ENCODE results near the gene FOXA2. TPM values are rescaled to one million over a fixed set of nuclear protein-coding genes. Genes with fewer than 3 reads are reported as not detected.
A peak's percentile ranks its signal among the peaks of the same experiment; 100 is the strongest.
"Not testable (repeated sequence)": the region's sequence is repeated elsewhere in the genome, so short reads cannot be mapped to it uniquely, and the experiment has no call there.

FOXA2 gene
- polyA plus RNA-seq, 6 donors from 2014 or later = not detected

DNA sequence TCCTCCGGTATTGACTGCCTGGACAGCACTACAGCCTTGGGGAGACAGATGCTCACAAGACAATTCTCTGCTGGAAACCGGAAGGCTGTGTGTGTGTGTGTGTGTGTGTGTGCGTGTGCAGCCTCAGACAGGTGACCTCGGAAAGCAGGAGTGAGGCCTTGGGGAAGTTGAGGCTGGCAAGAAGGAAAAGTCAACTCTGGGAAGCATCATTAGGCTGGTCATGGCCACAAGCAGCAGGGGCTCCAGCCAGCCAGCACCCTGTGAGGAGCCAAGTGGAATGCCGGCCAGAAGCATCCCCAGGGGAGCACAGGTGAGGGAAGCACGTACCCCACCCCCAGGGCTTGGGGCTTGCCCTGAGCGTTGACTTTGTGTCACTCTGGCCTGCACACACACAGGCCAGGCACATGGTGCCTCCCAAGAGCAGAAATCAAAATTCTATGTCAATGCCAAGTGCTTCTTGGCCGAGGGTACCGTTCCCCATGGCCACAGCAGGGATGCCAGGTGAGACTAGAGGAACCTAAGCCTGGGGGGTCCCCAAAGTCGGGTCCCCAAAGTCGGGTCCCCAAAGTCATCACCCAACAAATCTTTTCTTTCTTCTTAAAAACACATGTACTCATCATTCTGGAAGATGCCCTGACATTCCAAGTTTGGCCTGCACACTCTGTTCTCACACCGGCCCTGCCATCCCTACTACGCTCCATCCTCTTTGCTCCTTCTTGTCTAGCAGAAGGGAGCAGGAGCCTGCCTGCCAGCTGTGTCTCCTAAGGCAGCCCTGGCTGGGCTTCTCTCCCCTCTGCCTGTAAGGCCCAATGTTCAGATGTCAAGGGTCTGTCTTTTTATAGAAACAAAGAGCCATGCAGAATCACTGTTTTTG is 26.7 kb downstream of the FOXA2 start:
- ATAC-seq (ENCODE audit: low read depth in 2 of 2) (no peak), DNase-seq (no peak)
- H3K27ac Mint-ChIP-seq = no peak overlapping the region
- H3K9me3 Mint-ChIP-seq = peaks cover 0 to 12% (median 2%) of the 10 kb centered on the region in 7 donors
- H3K27me3 Mint-ChIP-seq = peaks cover 67 to 89% (median 75%) of the 10 kb centered on the region in 3 donors
- H3K4me1 Mint-ChIP-seq = no peaks in the 10 kb centered on the region
- H3K4me3 Mint-ChIP-seq = peak overlapping the region in 2 of 8 donors; percentile 45 to 83
- peaks cover 0 to 5% of the 10 kb centered on the region in 2 donors for H3K36me3 Mint-ChIP-seq

DNA sequence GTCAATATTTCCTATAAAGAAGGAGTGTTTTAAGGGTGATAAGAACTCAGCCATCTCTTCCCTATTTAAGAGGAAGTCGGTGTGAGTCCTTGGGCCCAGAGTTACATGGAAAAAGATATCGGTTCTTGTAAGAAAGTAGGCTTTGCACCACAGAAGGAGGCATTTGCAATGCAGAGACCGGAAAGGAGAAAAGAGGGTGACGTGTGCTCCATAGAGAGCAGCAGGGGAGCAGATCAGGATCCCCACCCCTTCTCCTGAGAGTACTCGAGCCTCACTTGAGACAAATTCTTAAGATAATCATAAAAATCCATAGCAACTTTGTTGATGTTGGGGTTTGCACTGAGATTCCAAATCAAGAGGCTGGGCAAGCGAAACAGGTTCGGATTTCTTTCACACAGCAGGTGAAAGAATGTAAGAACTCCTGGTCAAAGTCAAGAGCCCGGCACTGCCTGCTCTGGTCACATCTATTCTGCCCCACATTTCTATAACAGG is 27.8 kb downstream of the FOXA2 start:
- H3K4me1 Mint-ChIP-seq = no peaks in the 10 kb centered on the region
- ATAC-seq (ENCODE audit: low read depth in 2 of 2) = no peak
- H3K27me3 Mint-ChIP-seq = peaks cover 61 to 84% (median 71%) of the 10 kb centered on the region in 3 donors
- peaks cover 0 to 12% (median 2%) of the 10 kb centered on the region in 7 donors for H3K9me3 Mint-ChIP-seq
- peaks cover 0 to 5% of the 10 kb centered on the region in 2 donors for H3K36me3 Mint-ChIP-seq
- no peak overlapping the region for H3K27ac Mint-ChIP-seq
- no peak overlapping the region for H3K4me3 Mint-ChIP-seq
- DNase-seq = no peak

DNA sequence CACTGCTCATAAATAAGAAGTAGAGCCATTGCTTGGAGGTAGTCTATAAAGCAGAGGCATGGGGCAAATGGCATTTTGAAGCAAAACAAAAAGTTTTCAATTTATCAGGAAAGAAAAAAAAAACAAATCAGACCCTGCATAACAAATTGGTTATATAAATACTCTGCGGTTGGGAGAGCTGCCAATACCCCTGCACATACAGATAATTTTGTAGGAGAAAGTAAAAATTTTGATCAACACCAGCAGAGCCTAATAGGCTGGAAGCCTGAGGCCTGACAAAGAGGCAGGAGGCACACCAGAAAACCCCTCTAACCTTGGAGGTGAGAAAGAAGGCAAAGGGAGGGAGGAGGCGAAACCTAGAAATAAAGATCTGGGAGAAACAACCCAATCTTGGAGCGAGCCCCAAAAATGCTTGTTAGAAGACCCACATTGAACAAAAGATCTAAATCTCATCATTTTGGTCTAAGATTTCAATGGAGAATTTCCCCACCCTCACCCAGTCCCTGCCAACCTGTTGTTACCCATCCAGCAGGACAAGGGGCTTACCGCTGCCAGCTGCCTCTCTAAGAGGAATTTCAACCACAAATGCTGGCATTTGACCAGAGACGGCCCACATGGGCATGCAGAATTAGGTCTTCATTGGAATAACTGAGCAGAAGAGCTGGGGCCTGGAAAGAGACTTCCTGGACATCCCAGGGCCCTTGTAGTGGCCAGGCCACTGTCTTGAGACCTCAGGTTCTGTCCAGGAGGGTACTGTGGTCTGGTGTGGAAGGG is 28.4 kb downstream of the FOXA2 start:
- DNase-seq = no peak
- H3K9me3 Mint-ChIP-seq = peaks cover 0 to 12% (median 2%) of the 10 kb centered on the region in 7 donors
- H3K27ac Mint-ChIP-seq = no peak overlapping the region
- no peak overlapping the region for H3K4me3 Mint-ChIP-seq
- no peaks in the 10 kb centered on the region for H3K4me1 Mint-ChIP-seq
- H3K36me3 Mint-ChIP-seq = peaks cover 0 to 5% of the 10 kb centered on the region in 2 donors
- peaks cover 59 to 85% (median 67%) of the 10 kb centered on the region in 3 donors for H3K27me3 Mint-ChIP-seq
- ATAC-seq (ENCODE audit: low read depth in 2 of 2) = no peak

DNA sequence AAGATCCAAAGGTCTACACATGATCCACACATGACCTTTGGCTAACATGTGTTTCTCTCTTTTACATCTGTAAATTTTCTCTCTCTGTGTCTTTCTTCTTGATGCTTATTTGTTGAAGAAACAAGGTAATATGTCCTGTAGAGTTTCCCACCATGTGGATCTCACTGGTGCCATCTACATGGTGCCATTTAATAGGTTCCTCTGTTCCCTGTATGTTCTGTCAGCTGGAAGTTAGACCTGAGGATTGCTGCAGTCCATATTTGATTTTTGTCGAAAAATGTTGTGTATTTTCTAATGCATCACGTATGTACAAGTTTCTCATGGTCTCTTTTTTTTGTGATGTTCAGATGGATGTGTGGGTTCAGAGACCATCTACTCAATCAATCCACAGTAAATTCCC is 30.0 kb downstream of the FOXA2 start:
- DNase-seq = no peak
- Mint-ChIP-seq H3K27me3 (peaks cover 56 to 73% (median 62%) of the 10 kb centered on the region in 3 donors), H3K9me3 (peaks cover 0 to 19% (median 6%) of the 10 kb centered on the region in 7 donors), H3K4me1 (no peaks in the 10 kb centered on the region), H3K36me3 (peaks cover 0 to 5% of the 10 kb centered on the region in 2 donors), H3K27ac (no peak overlapping the region), H3K4me3 (no peak overlapping the region)
- ATAC-seq (ENCODE audit: low read depth in 2 of 2) = no peak

DNA sequence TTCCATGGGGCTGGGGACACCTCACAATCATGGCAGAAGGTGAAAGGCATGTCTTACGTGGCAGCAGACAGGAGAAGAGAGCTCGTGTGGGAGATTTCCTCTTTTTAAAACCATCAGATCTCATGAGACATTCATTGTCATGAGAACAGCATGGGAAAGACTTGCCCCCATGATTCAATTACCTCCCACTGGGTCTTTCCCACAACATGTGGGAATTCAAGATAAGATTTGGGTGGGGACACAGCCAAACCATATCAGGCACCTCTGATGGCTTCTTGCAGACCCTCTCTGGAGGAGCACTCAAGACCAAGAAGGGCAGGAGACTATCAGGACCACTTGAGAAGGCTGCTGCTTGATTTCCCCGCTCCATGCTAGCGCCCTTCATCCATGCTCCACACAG is 33.9 kb downstream of the FOXA2 start:
- H3K4me3 Mint-ChIP-seq; ATAC-seq (ENCODE audit: low read depth in 2 of 2); H3K36me3 Mint-ChIP-seq; H3K27ac Mint-ChIP-seq; H3K4me1 Mint-ChIP-seq; DNase-seq: not testable (repeated sequence)
- H3K9me3 Mint-ChIP-seq = peaks cover 0 to 25% (median 6%) of the 10 kb centered on the region in 7 donors
- H3K27me3 Mint-ChIP-seq = peaks cover 39 to 56% (median 55%) of the 10 kb centered on the region in 3 donors

DNA sequence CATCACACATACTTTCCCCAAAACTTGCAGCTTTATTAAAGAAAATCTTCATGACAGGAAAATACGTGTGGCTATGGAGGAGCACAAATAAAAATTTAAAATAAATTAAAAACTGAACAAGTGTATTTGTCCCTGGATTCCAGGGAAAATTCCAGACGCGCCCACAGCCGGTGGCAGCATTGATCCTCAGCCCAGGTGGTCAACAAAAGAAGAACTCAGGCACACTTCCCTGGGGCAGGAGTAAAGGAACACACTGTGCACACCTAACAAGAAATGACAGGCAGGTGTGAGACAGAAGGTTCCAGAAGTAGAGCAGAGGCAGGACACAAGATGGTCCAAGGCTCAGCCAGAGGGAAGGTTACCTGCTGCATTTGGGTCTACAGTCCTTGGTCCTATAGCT is 36.3 kb downstream of the FOXA2 start:
- Mint-ChIP-seq H3K27me3 (peaks cover 34 to 49% (median 49%) of the 10 kb centered on the region in 3 donors), H3K4me1 (no peaks in the 10 kb centered on the region), H3K9me3 (peaks cover 0 to 19% (median 6%) of the 10 kb centered on the region in 7 donors), H3K27ac (no peak overlapping the region), H3K36me3 (peaks cover 0 to 1% of the 10 kb centered on the region in 2 donors), H3K4me3 (no peak overlapping the region)
- DNase-seq (no peak), ATAC-seq (ENCODE audit: low read depth in 2 of 2) (no peak)

DNA sequence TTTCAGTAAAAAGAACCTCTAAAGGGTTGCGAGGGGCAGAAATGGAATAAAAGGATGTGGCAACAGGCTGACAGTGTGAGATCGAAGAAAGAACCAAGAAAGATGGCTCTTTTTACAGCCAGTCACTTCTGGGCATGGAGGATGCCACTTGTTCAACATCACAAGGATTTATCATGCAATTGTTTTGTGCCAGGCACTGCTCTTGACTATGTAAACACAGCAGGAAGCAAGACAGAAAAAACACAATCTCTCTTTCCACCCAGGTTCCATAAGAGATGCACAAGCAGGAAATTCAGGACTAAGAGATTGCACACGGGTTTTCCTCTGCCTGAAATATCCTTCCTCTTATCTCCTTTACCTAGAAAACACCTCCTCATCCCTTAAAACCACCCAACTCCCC is 38.0 kb downstream of the FOXA2 start:
- Mint-ChIP-seq H3K27me3 (peaks cover 38 to 48% (median 39%) of the 10 kb centered on the region in 3 donors), H3K36me3 (no peaks in the 10 kb centered on the region), H3K4me1 (no peaks in the 10 kb centered on the region), H3K9me3 (peaks cover 0 to 19% (median 5%) of the 10 kb centered on the region in 7 donors), H3K4me3 (no peak overlapping the region), H3K27ac (no peak overlapping the region)
- ATAC-seq (ENCODE audit: low read depth in 2 of 2) (no peak), DNase-seq (no peak)

DNA sequence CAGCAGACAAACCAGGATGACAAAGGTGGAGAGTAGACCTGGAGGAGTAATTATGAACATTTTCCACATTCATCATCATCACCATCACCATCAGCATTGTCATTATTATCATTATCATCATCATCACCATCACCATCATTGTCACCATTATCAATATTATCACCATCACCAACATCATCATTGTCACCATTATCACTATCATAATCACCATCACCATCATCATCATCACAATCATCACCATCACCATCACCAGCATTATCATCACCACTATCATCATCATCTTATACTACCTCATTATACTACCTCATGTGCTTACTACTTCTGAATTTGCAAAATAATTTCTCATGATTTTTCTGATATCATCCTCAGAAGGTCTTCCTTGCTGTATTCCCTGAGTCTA is 39.3 kb downstream of the FOXA2 start:
- peaks cover 0 to 17% (median 3%) of the 10 kb centered on the region in 7 donors for H3K9me3 Mint-ChIP-seq
- DNase-seq (no peak), ATAC-seq (ENCODE audit: low read depth in 2 of 2) (no peak)
- H3K36me3 Mint-ChIP-seq = no peaks in the 10 kb centered on the region
- H3K27me3 Mint-ChIP-seq = peaks cover 29 to 41% (median 37%) of the 10 kb centered on the region in 3 donors
- no peak overlapping the region for H3K4me3 Mint-ChIP-seq
- no peaks in the 10 kb centered on the region for H3K4me1 Mint-ChIP-seq
- H3K27ac Mint-ChIP-seq = no peak overlapping the region

DNA sequence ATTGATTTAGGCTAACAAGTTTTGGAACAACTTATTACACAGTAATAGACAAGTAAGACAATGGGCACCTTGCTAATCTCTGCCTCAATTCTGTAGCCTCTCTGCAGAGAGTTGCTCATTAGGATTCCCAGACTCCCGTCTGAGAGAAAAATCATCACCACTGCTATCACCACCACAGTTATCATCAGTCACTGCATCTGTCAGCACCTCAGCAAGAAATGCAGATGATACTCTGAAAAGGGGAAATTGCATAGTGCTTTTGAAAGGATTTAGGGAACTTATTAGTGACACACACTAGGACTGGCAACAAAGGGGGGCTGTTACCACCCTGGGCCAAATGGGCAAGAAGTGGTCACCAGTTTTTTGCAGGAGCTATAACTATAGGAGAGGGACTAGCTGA is 39.9 kb downstream of the FOXA2 start:
- ATAC-seq (ENCODE audit: low read depth in 2 of 2) = no peak
- Mint-ChIP-seq H3K27ac (no peak overlapping the region), H3K36me3 (no peaks in the 10 kb centered on the region)

DNA sequence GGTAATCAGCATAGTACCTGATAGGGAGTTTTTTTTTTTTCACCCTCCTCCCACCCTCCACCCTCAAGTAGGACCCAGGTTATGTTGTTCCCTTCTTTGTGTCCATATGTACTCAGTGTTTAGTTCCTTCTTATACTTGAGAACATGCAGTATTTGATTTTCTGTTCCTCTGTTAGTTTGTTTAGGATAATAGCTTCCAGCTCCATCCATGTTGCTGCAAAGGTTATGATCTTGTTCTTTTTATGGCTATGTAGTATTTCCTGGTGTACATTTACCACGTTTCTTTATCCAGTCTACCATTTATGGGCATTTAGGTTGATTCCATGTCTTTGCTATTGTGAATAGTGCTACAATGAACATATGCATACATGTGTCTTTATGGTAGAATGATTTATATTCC is 41.9 kb downstream of the FOXA2 start:
- Mint-ChIP-seq H3K9me3 (peaks cover 0 to 6% (median 0%) of the 10 kb centered on the region in 7 donors), H3K36me3 (no peaks in the 10 kb centered on the region), H3K4me3 (no peak overlapping the region)

More for the DNA sequence above, 39.9 kb downstream of the FOXA2 start:
- no peak for DNase-seq
- Mint-ChIP-seq H3K4me3 (no peak overlapping the region), H3K9me3 (peaks cover 0 to 13% (median 0%) of the 10 kb centered on the region in 7 donors), H3K27me3 (peaks cover 27 to 41% (median 37%) of the 10 kb centered on the region in 3 donors), H3K4me1 (no peaks in the 10 kb centered on the region)

DNA sequence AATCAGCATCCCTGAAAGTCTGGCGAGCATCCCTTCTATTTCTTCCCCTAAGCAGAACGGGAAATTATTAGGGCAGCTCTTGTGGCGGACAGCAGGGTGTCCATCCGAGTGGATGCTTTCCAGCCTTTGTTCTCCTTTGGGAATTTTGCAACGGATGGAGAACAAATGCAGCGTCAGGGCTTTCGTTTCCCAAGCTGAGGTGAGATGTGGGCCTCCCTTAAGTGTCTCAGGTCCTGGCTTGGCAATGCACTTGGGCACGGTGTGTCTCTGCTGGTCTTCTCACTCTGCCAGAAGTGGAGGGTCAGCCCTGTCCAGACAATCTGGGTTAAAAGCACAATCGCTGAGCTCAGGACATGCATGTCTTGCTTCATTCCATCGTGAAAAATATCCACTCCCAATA is 43.5 kb downstream of the FOXA2 start:
- H3K9me3 Mint-ChIP-seq = peaks cover 0 to 6% (median 0%) of the 10 kb centered on the region in 7 donors
- H3K36me3 Mint-ChIP-seq = no peaks in the 10 kb centered on the region
- no peak overlapping the region for H3K27ac Mint-ChIP-seq
- H3K4me3 Mint-ChIP-seq = no peak overlapping the region
- DNase-seq (no peak), ATAC-seq (ENCODE audit: low read depth in 2 of 2) (no peak)
- H3K4me1 Mint-ChIP-seq = no peaks in the 10 kb centered on the region
- peaks cover 21 to 34% (median 30%) of the 10 kb centered on the region in 3 donors for H3K27me3 Mint-ChIP-seq

More for the DNA sequence above, 41.9 kb downstream of the FOXA2 start:
- no peak for DNase-seq
- ATAC-seq (ENCODE audit: low read depth in 2 of 2) = no peak
- Mint-ChIP-seq H3K4me1 (no peaks in the 10 kb centered on the region), H3K27me3 (peaks cover 24 to 46% (median 33%) of the 10 kb centered on the region in 3 donors), H3K27ac (no peak overlapping the region)

DNA sequence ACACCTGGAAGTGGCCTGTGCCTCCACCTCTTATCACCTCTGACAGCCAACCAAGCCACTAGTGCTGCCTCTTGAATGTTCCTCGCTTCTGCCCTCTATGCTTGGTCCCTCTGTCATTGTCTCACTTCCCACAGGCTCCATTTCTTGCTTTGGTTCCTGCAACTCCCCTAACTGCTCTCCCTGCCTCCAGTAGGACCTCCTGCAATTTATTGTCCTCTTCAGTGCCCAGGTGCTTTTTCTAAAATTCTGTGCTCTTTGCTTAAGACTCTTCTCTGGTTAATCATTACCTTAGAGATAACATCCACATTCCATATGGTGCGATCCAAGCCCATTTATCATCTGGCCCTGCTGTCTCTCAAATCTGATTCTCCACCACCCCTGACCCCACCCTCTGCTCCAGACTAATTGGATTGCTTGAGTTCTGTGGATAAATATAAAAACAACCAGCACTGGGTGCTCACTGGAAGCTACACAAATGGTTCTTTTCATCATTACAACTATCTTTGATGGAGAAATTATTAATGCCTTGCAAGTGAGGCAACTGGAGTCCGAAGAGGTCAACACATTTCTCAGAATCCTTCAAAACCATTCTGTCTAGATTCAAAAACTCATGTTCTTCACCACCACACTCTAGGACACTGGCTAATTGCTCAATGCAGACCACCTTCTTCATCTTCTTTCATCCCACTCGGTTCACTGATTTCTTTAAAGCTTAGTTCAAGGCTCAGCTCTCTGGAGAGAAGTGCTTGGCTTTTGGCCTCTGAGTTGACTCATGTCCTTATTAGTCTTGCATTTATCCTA is 47.2 kb downstream of the FOXA2 start:
- Mint-ChIP-seq H3K9me3 (peaks cover 0 to 2% (median 0%) of the 10 kb centered on the region in 7 donors), H3K27me3 (peaks cover 12 to 15% (median 12%) of the 10 kb centered on the region in 3 donors), H3K4me1 (no peaks in the 10 kb centered on the region), H3K4me3 (peak overlapping the region in 1 of 8 donors; percentile 8), H3K36me3 (no peaks in the 10 kb centered on the region), H3K27ac (no peak overlapping the region)
- no peak for DNase-seq
- ATAC-seq (ENCODE audit: low read depth in 2 of 2) = no peak

Data from naive B cell (primary cell).